Body of pancreas (tissue), 4 donors: ENCODE results near the gene PRDM16.

Experiments
- POLR2A ChIP-seq, 3 donors: fragments of 450-650 bp; IDR thresholded peaks; one replicate each; pipeline ENCODE4 v1.6.1; 2016; ENCODE audit warnings: antibody characterized with exemption in 3 of 3, mild to moderate bottlenecking in 2 of 3
- TF ChIP-seq, protein P1 (sequence below), 7 experiments: fragments of 450-650 bp in 4 of 7; fragments of 200-600 bp in 3 of 7; sonication (generic) in 3 of 7; IDR thresholded peaks; one replicate each; pipeline ENCODE4 v1.5.1; 2016 to 2019; ENCODE audit warnings: antibody characterized with exemption in 7 of 7

DNA sequence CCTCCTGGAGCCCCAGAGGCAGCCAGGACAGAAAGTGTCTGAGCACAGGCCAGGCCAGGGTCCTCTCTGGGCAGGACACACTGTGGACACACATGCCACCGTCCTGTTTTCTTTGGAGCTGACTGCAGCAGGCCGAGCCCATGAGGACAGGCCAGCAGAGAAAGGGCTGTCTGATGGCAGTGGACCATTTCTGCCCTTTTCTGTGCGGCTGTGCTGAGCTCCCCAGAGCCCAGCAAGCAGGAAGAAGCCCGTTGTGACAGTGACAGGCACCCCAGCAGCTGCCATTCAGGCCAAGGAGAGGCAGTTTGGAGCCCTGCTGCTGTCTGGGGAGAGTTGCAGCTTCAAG, 269.7 kb downstream of the PRDM16 start:
- TF ChIP-seq, protein P1, sequence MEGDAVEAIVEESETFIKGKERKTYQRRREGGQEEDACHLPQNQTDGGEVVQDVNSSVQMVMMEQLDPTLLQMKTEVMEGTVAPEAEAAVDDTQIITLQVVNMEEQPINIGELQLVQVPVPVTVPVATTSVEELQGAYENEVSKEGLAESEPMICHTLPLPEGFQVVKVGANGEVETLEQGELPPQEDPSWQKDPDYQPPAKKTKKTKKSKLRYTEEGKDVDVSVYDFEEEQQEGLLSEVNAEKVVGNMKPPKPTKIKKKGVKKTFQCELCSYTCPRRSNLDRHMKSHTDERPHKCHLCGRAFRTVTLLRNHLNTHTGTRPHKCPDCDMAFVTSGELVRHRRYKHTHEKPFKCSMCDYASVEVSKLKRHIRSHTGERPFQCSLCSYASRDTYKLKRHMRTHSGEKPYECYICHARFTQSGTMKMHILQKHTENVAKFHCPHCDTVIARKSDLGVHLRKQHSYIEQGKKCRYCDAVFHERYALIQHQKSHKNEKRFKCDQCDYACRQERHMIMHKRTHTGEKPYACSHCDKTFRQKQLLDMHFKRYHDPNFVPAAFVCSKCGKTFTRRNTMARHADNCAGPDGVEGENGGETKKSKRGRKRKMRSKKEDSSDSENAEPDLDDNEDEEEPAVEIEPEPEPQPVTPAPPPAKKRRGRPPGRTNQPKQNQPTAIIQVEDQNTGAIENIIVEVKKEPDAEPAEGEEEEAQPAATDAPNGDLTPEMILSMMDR (IDR thresholded peaks at IDR 0.05), result no peak
- no peak for TF ChIP-seq POLR2A (IDR thresholded peaks at IDR 0.05)
